ENCODE data around the gene SNAP29. TPM values are rescaled to one million over a fixed set of nuclear protein-coding genes. Genes with fewer than 3 reads are reported as not detected.

SNAP29 gene
- total and polyA plus RNA-seq, 9 of the 15 experiments (the other 6 are each of a cell fraction or from before 2014, with no cell fraction given), result 19.5 to 250 (median 75.9) TPM

GRCh38 chr22:20916916-20917810, 58.4 kb downstream of the SNAP29 start, which contains the start of gene CRKL (continued):
- TF ChIP-seq KLF13 (tag; IDR thresholded peaks at IDR 0.05; ENCODE audit: borderline replicate concordance, low read depth) (no peak), KDM5B (IDR thresholded peaks at IDR 0.05; ENCODE audit: insufficient replicate concordance, low read depth, low read length) (peak; percentile 90), ZHX1 (conservative IDR thresholded peaks at IDR 0.05; ENCODE audit: low read length) (no peak), ZNF184 (CRISPR knock-in tag; IDR thresholded peaks at IDR 0.05) (no peak), ZFPM2 (CRISPR knock-in tag; IDR thresholded peaks at IDR 0.05) (peak; percentile 93), EWSR1 (IDR thresholded peaks at IDR 0.05; ENCODE audit: borderline replicate concordance, low read depth, partially characterized antibody) (no peak), BRCA1 (IDR thresholded peaks at IDR 0.05) (no peak), BRCA1 (CRISPR knock-in tag; IDR thresholded peaks at IDR 0.05) (no peak), PTRF (tag; IDR thresholded peaks at IDR 0.05) (no peak), PHTF2 (CRISPR knock-in tag; IDR thresholded peaks at IDR 0.05) (no peak), RBM22 (IDR thresholded peaks at IDR 0.05; ENCODE audit: low read depth, low read length, poor library complexity, severe bottlenecking) (no peak), HMBOX1 (IDR thresholded peaks at IDR 0.05) (no peak), PURB (CRISPR knock-in tag; IDR thresholded peaks at IDR 0.05; ENCODE audit: low read depth) (no peak), CBFA2T2 (conservative IDR thresholded peaks at IDR 0.05) (no peak), ZNF609 (CRISPR knock-in tag; IDR thresholded peaks at IDR 0.05; ENCODE audit: borderline replicate concordance) (no peak; the same call in 1 of the 2 replicates), U2AF1 (optimal IDR thresholded peaks at IDR 0.05; ENCODE audit: low read depth, low read length) (no peak), SLC30A9 (CRISPR knock-in tag; IDR thresholded peaks at IDR 0.05) (no peak), ZNF408 (CRISPR knock-in tag; IDR thresholded peaks at IDR 0.05; ENCODE audit: low read depth) (no peak)
